Liver (tissue), 3 donors: ENCODE measurements around the gene SETBP1.

Source experiments
- ATF3 ChIP-seq: IDR thresholded peaks from 2 replicates; pipeline ENCODE4 v1.6.1; 2016; ENCODE audit warnings: antibody characterized with exemption
- CTCF ChIP-seq: fragments of 150-350 bp; IDR thresholded peaks from 2 replicates; pipeline ENCODE4 v1.5.1; 2017; ENCODE audit warnings: improper control_type of control experiment, low read depth, low read length; ENCODE audit not compliant: missing input control
- GABPA ChIP-seq, 2 donors: IDR thresholded peaks in 1 of 2; conservative IDR thresholded peaks in 1 of 2; 2 replicates each; pipeline ENCODE4 v1.6.1; 2016; ENCODE audit warnings: antibody characterized with exemption in 2 of 2, mild to moderate bottlenecking in 1 of 2, moderate library complexity in 1 of 2
- HNF4A ChIP-seq, 2 donors: conservative IDR thresholded peaks; 2 replicates each; pipeline ENCODE4 v1.6.1; 2016; ENCODE audit warnings: antibody characterized with exemption in 2 of 2, mild to moderate bottlenecking in 2 of 2
- HNF4G ChIP-seq: IDR thresholded peaks from 2 replicates; pipeline ENCODE4 v1.6.1; 2016; ENCODE audit warnings: antibody characterized with exemption
- JUND ChIP-seq, 2 donors: IDR thresholded peaks; 2 replicates each; pipeline ENCODE4 v1.6.1; 2016; ENCODE audit warnings: antibody characterized with exemption in 2 of 2
- MAX ChIP-seq: IDR thresholded peaks from 2 replicates; pipeline ENCODE4 v1.6.1; 2016; ENCODE audit warnings: antibody characterized with exemption
- NR2F2 ChIP-seq: IDR thresholded peaks from 2 replicates; pipeline ENCODE4 v1.6.1; 2016; ENCODE audit warnings: antibody characterized with exemption
- RAD21 ChIP-seq, 2 donors: IDR thresholded peaks; 2 replicates each; pipeline ENCODE4 v1.6.1; 2016; ENCODE audit warnings: antibody characterized with exemption in 2 of 2, mild to moderate bottlenecking in 2 of 2
- TAF1 ChIP-seq: conservative IDR thresholded peaks from 2 replicates; pipeline ENCODE4 v1.6.1; 2016; ENCODE audit warnings: antibody characterized with exemption, mild to moderate bottlenecking
- TF ChIP-seq, protein P1 (sequence below): IDR thresholded peaks from 2 replicates; pipeline ENCODE4 v1.6.1; 2016; ENCODE audit warnings: antibody characterized with exemption, mild to moderate bottlenecking
- donor health status: healthy.
- donor health status: healthy.

DNA sequence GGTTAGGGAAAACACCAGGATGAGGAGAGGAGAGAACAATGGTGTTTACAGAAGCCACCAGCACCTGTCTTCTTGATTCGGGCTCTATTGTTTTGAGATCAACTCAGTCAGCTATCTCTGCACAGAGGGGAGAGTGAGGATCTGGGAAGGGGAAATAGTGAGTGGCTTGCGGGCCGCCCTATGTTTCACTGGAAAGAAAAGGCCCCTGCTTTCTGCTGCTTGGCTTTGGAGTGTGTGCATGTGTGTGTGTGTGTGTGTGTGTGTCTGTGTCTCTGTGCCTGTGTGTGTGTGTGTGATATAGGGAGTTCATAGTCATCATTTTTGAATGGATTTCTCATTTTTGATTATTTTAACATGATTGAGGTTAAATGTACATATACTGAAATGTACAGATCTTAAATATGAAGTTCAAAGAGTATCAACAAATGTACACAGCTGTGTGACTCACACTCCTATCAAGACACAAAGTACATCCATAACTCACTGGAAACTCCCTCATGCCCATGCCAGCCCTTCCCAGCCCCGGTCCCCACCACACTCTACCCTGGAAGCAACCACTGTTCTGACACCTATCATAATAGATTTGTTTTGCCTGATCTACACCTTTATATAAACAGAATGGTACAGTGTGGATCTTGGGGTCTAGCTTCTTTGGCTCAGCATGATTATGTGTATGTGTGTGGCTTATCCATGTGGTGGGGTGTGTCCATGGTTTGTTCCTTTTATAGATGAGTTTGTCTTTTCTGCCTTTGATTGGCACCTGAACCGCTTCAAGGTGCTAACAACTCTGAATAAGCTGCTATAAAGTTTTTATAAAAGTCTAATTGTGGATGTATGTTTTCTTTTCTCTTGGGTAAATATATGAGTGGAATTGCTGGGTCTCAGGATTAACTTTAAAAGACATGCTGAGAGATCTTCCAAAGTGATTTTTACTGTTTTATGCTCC is 258.3 kb downstream of the SETBP1 start:
- no peak for TF ChIP-seq JUND (IDR thresholded peaks at IDR 0.05)
- TF ChIP-seq, protein P1, sequence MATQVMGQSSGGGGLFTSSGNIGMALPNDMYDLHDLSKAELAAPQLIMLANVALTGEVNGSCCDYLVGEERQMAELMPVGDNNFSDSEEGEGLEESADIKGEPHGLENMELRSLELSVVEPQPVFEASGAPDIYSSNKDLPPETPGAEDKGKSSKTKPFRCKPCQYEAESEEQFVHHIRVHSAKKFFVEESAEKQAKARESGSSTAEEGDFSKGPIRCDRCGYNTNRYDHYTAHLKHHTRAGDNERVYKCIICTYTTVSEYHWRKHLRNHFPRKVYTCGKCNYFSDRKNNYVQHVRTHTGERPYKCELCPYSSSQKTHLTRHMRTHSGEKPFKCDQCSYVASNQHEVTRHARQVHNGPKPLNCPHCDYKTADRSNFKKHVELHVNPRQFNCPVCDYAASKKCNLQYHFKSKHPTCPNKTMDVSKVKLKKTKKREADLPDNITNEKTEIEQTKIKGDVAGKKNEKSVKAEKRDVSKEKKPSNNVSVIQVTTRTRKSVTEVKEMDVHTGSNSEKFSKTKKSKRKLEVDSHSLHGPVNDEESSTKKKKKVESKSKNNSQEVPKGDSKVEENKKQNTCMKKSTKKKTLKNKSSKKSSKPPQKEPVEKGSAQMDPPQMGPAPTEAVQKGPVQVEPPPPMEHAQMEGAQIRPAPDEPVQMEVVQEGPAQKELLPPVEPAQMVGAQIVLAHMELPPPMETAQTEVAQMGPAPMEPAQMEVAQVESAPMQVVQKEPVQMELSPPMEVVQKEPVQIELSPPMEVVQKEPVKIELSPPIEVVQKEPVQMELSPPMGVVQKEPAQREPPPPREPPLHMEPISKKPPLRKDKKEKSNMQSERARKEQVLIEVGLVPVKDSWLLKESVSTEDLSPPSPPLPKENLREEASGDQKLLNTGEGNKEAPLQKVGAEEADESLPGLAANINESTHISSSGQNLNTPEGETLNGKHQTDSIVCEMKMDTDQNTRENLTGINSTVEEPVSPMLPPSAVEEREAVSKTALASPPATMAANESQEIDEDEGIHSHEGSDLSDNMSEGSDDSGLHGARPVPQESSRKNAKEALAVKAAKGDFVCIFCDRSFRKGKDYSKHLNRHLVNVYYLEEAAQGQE = no peak
- TF ChIP-seq CTCF = no peak
- no peak for TF ChIP-seq ATF3
- no peak for TF ChIP-seq MAX
- no peak for TF ChIP-seq TAF1
- no peak for TF ChIP-seq HNF4A (conservative IDR thresholded peaks at IDR 0.05)
- no peak for TF ChIP-seq RAD21 (IDR thresholded peaks at IDR 0.05)
- no peak for TF ChIP-seq HNF4G
- no peak for TF ChIP-seq GABPA (IDR thresholded peaks at IDR 0.05 in 1 of 2, conservative IDR thresholded peaks at IDR 0.05 in 1 of 2)
- no peak for TF ChIP-seq NR2F2
